ENCODE results near the gene ANO1.

ANO1 gene

DNA sequence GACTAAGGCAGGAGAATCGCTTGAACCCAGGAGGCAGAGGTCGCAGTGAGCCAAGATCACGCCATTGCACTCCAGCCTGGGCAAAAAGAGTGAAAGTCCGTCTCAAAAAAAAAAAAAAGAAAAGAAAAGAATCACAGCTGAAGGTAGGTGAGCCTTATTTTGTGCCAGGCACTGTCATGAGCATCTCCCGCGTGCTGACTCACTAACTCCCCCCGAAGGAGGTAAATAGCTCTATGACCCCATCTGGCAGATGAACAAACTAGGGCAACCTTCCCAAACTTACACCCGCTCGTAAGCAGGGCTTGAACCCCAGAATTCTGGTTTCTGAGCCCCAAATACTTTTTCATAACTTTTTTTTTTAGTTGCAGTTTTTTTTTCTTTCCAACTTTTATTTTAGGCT is 60.3 kb downstream of the ANO1 start:
- Histone ChIP-seq H3K4me3 (no peak overlapping the region), H3K4me2 (no peak overlapping the region), H4K20me1 (no peaks in the 10 kb centered on the region), H3K9me3 (no peaks in the 10 kb centered on the region), H3K27ac (no peak overlapping the region), H3K9ac (no peak overlapping the region), H3K4me1 (peaks cover 61% of the 10 kb centered on the region), H3K36me3 (no peaks in the 10 kb centered on the region), H3K27me3 (0 out of 2 replicates have a peak, but pooled peaks cover 4% of the 10 kb centered on the region)
- no peak for TF ChIP-seq Cebpa-rat (IDR thresholded peaks at IDR 0.05)

GRCh38 chr11:70139785-70140410 is 61.8 kb downstream of the ANO1 start:
- H3K27ac ChIP-seq = no peak overlapping the region
- peaks cover 48% of the 10 kb centered on the region for H3K4me1 ChIP-seq
- no peak overlapping the region for H3K4me3 ChIP-seq
- no peaks in the 10 kb centered on the region for H3K9me3 ChIP-seq
- no peak for TF ChIP-seq Cebpa-rat (IDR thresholded peaks at IDR 0.05)
- H3K36me3 ChIP-seq = no peaks in the 10 kb centered on the region
- no peaks in the 10 kb centered on the region for H4K20me1 ChIP-seq
- H3K27me3 ChIP-seq = 0 out of 2 replicates have a peak, but pooled peaks cover 4% of the 10 kb centered on the region
- H3K4me2 ChIP-seq = no peak overlapping the region
- no peak overlapping the region for H3K9ac ChIP-seq

- peak overlapping the region; percentile 75 for H3K4me2 ChIP-seq
- H3K27me3 ChIP-seq = 0 out of 2 replicates have a peak, but pooled peaks cover 4% of the 10 kb centered on the region
- no peak overlapping the region for H3K4me3 ChIP-seq
- H3K36me3 ChIP-seq = no peaks in the 10 kb centered on the region
- TF ChIP-seq Cebpa-rat (IDR thresholded peaks at IDR 0.05) = no peak
- peaks cover 38% of the 10 kb centered on the region for H3K4me1 ChIP-seq
- H3K9ac ChIP-seq = no peak overlapping the region
- H4K20me1 ChIP-seq = no peaks in the 10 kb centered on the region
- no peaks in the 10 kb centered on the region for H3K9me3 ChIP-seq
- H3K27ac ChIP-seq = no peak overlapping the region
Observed at GRCh38 chr11:70140711-70141485, 62.8 kb downstream of the ANO1 start.

DNA sequence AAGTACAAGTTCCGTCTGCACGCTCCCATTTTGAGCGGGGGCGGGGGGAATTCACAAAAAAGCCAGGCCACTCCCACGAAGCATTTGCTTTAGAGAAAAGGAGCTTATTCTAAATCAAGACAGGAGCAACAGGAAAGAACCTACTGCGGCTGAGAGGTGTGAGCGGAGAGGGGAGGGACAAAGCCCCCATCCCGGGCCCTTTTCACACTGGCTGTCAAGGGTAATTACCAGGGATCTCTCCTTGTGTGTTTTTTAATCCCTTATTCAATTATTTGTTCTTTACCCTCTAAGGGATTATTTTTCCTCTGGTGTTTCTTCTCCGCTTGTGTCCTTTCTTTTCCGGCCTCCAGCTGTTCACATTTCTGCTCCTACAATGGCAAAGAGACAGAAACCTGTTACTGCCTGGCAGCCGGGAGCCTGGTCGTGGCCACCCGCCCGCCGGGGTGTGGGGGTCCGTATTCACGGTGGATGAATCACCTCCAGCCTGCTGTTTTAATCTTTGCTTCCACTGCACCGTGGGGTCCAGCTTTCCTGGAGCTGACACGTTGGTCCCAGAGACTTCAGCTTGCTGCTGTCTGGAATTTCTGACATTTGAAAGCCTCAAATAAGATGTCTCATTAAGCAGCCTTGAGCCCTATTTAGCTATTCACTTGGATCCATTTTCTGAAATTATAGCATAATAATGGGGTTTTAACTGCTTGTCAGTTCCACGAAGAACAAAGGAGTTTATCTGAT is 63.5 kb downstream of the ANO1 start:
- peak overlapping the region; percentile 75 for H3K4me2 ChIP-seq

GRCh38 chr11:70142221-70142875 is 64.2 kb downstream of the ANO1 start:
- Histone ChIP-seq H3K27me3 (0 out of 2 replicates have a peak, but pooled peaks cover 5% of the 10 kb centered on the region), H3K4me3 (no peak overlapping the region), H3K9me3 (no peaks in the 10 kb centered on the region), H3K27ac (no peak overlapping the region), H4K20me1 (no peaks in the 10 kb centered on the region), H3K4me2 (peak overlapping the region; percentile 75), H3K36me3 (no peaks in the 10 kb centered on the region), H3K4me1 (peaks cover 43% of the 10 kb centered on the region), H3K9ac (0 out of 2 replicates have a peak overlapping the region, but pooled peaks have one; percentile 9)
- TF ChIP-seq Cebpa-rat (IDR thresholded peaks at IDR 0.05) = no peak

More for the DNA sequence above, 63.5 kb downstream of the ANO1 start:
- H3K4me1 ChIP-seq = peaks cover 38% of the 10 kb centered on the region
- TF ChIP-seq Cebpa-rat (IDR thresholded peaks at IDR 0.05) = no peak
- H4K20me1 ChIP-seq = no peaks in the 10 kb centered on the region
- H3K36me3 ChIP-seq = no peaks in the 10 kb centered on the region
- no peak overlapping the region for H3K27ac ChIP-seq
- H3K4me3 ChIP-seq = no peak overlapping the region
- 0 out of 2 replicates have a peak, but pooled peaks cover 4% of the 10 kb centered on the region for H3K27me3 ChIP-seq
- 0 out of 2 replicates have a peak overlapping the region, but pooled peaks have one; percentile 9 for H3K9ac ChIP-seq
- H3K9me3 ChIP-seq = no peaks in the 10 kb centered on the region

- peaks cover 62% of the 10 kb centered on the region for H3K4me1 ChIP-seq
- 0 out of 2 replicates have a peak, but pooled peaks cover 9% of the 10 kb centered on the region for H3K27me3 ChIP-seq
- no peak overlapping the region for H3K4me2 ChIP-seq
- no peak for TF ChIP-seq Cebpa-rat (IDR thresholded peaks at IDR 0.05)
- no peaks in the 10 kb centered on the region for H4K20me1 ChIP-seq
- H3K9me3 ChIP-seq = no peaks in the 10 kb centered on the region
- H3K27ac ChIP-seq = peak overlapping the region; percentile 26; the same call in 1 of the 2 replicates
- no peak overlapping the region for H3K4me3 ChIP-seq
- H3K36me3 ChIP-seq = no peaks in the 10 kb centered on the region
- H3K9ac ChIP-seq = no peak overlapping the region
Observed at GRCh38 chr11:70144262-70144661, 66.1 kb downstream of the ANO1 start.

GRCh38 chr11:70145071-70145470 is 67.0 kb downstream of the ANO1 start:
- no peaks in the 10 kb centered on the region for H3K9me3 ChIP-seq
- H3K4me3 ChIP-seq = no peak overlapping the region
- H3K27me3 ChIP-seq = 0 out of 2 replicates have a peak, but pooled peaks cover 9% of the 10 kb centered on the region
- no peak overlapping the region for H3K4me2 ChIP-seq
- no peaks in the 10 kb centered on the region for H3K36me3 ChIP-seq
- peak overlapping the region; percentile 26; the same call in 1 of the 2 replicates for H3K27ac ChIP-seq
- no peaks in the 10 kb centered on the region for H4K20me1 ChIP-seq
- H3K9ac ChIP-seq = no peak overlapping the region
- no peak for TF ChIP-seq Cebpa-rat (IDR thresholded peaks at IDR 0.05)
- H3K4me1 ChIP-seq = peaks cover 69% of the 10 kb centered on the region

- Histone ChIP-seq H3K4me1 (peaks cover 77% of the 10 kb centered on the region), H3K4me3 (no peak overlapping the region), H3K27me3 (0 out of 2 replicates have a peak, but pooled peaks cover 9% of the 10 kb centered on the region), H3K9me3 (no peaks in the 10 kb centered on the region), H3K9ac (no peak overlapping the region), H4K20me1 (no peaks in the 10 kb centered on the region), H3K4me2 (no peak overlapping the region), H3K27ac (no peak overlapping the region), H3K36me3 (no peaks in the 10 kb centered on the region)
- no peak for TF ChIP-seq Cebpa-rat (IDR thresholded peaks at IDR 0.05)
Observed at GRCh38 chr11:70145841-70146240, 67.7 kb downstream of the ANO1 start.

DNA sequence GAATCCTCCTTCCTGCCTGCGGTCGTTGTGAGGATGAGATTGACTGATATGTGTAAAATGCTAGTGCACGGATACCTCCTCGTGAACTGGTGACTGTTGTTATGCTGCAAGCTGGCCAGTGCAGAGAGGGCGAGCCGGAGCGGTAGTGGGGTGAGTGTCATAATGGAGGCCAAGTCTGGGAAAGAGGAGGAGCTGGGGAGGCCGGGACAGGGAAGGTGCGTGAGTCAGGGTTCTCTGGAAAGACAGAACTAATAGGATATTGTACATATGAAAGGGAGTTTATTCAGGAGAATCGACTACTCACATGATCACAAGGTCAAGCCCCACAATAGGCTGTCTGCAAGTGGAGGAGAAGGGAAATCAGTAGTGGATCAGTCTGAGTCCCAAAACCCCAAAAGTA is 68.2 kb downstream of the ANO1 start:
- Histone ChIP-seq H3K9ac (no peak overlapping the region), H3K36me3 (no peaks in the 10 kb centered on the region), H3K4me2 (0 out of 2 replicates have a peak overlapping the region, but pooled peaks have one; percentile 94), H3K27me3 (0 out of 2 replicates have a peak, but pooled peaks cover 4% of the 10 kb centered on the region), H3K4me3 (no peak overlapping the region), H3K4me1 (peaks cover 77% of the 10 kb centered on the region), H3K27ac (0 out of 2 replicates have a peak overlapping the region, but pooled peaks have one; percentile 5), H4K20me1 (no peaks in the 10 kb centered on the region), H3K9me3 (no peaks in the 10 kb centered on the region)
- no peak for TF ChIP-seq Cebpa-rat (IDR thresholded peaks at IDR 0.05)
